22Rv1 (cell line): ENCODE results near the gene TXNL4A.

Source experiments
- ZFX ChIP-seq: fragments of 450-650 bp; IDR thresholded peaks from 2 replicates; pipeline ENCODE4 v1.6.1; 2017; ENCODE audit warnings: antibody characterized with exemption, borderline replicate concordance
- TF ChIP-seq, protein P1 (sequence below): fragments of 450-650 bp; IDR thresholded peaks from 2 replicates; pipeline ENCODE4 v1.5.1; 2017; ENCODE audit warnings: mild to moderate bottlenecking

DNA sequence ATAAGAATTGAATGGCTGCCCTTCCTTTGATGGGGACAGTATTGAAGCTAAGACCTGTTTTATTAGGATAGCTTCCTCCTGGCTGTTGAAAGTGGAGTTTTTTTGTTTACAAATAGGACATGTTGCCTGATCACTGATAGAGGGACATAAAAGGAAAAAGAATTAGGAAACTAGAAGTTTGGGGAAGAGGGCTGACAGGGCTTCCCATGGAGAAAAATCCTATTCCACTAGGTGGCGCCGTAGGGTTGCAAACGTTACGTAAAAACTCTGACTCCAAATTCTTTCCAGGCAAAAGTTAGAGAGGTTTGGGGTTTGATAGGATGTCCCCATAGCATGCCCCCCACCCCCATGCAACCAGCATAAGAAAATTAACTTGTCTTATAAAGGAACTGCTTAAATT is 34.8 kb upstream of the TXNL4A start:
- TF ChIP-seq, protein P1, sequence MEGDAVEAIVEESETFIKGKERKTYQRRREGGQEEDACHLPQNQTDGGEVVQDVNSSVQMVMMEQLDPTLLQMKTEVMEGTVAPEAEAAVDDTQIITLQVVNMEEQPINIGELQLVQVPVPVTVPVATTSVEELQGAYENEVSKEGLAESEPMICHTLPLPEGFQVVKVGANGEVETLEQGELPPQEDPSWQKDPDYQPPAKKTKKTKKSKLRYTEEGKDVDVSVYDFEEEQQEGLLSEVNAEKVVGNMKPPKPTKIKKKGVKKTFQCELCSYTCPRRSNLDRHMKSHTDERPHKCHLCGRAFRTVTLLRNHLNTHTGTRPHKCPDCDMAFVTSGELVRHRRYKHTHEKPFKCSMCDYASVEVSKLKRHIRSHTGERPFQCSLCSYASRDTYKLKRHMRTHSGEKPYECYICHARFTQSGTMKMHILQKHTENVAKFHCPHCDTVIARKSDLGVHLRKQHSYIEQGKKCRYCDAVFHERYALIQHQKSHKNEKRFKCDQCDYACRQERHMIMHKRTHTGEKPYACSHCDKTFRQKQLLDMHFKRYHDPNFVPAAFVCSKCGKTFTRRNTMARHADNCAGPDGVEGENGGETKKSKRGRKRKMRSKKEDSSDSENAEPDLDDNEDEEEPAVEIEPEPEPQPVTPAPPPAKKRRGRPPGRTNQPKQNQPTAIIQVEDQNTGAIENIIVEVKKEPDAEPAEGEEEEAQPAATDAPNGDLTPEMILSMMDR = peak; percentile 76
- TF ChIP-seq ZFX = no peak
